Activated CD4-positive, alpha-beta T cell treated with anti-CD3 and anti-CD28 coated beads, Interleukin-2, amount 10 ng/mL, durations not matched to agents 7 days and 5 days (primary cell): ENCODE measurements around the gene GPR135. TPM values are rescaled to one million over a fixed set of nuclear protein-coding genes. Genes with fewer than 3 reads are reported as not detected.

Experiments used
- CTCF ChIA-PET: fragments of 350-600 bp; sonication (Branson Sonifier 250); formaldehyde crosslinking; loops from one replicate; lab custom pipeline; 2021; ENCODE audit warnings: antibody characterized with exemption; lab: Charles Lee
- POLR2A ChIA-PET: fragments of 350-600 bp; sonication (Branson Sonifier 250); formaldehyde crosslinking; loops from one replicate; lab custom pipeline; 2021; ENCODE audit warnings: antibody characterized with exemption; lab: Charles Lee
- DNase-seq: peaks from one replicate; pipeline ENCODE4 v3.0.0-alpha.2; 2020
- H3K27ac Mint-ChIP-seq: one replicate; pipeline ENCODE4 v1.8.0; 2021; ENCODE audit warnings: mild to moderate bottlenecking, moderate library complexity, mixed read lengths
- H3K27me3 Mint-ChIP-seq: one replicate; pipeline ENCODE4 v1.8.0; 2021; ENCODE audit warnings: mixed read lengths
- H3K36me3 Mint-ChIP-seq: one replicate; pipeline ENCODE4 v1.8.0; 2021; ENCODE audit warnings: low read depth, mixed read lengths
- H3K4me1 Mint-ChIP-seq: one replicate; pipeline ENCODE4 v1.8.0; 2021; ENCODE audit warnings: mixed read lengths
- H3K4me3 Mint-ChIP-seq: one replicate; pipeline ENCODE4 v1.8.0; 2021; ENCODE audit warnings: mild to moderate bottlenecking, moderate library complexity, mixed read lengths
- H3K9me3 Mint-ChIP-seq: one replicate; pipeline ENCODE4 v1.8.0; 2021; ENCODE audit warnings: mixed read lengths
- total RNA-seq, 2 experiments: library from RNA; stranded (reverse); gene quantifications; one replicate each; pipeline ENCODE4 v1.2.3, GENCODE V29; 2021

Gene GPR135
- total RNA-seq, 2 experiments from 2014 or later: 1.5 to 1.6 TPM

GRCh38 chr14:59429790-59430189 lies 35.4 kb downstream of the GPR135 start:
- H3K36me3 Mint-ChIP-seq: no peaks in the 10 kb centered on the region
- peaks cover 2% of the 10 kb centered on the region for H3K27me3 Mint-ChIP-seq
- H3K9me3 Mint-ChIP-seq: no peaks in the 10 kb centered on the region
- H3K27ac Mint-ChIP-seq: no peak overlapping the region
- H3K4me1 Mint-ChIP-seq: no peaks in the 10 kb centered on the region
- DNase-seq: no peak
- H3K4me3 Mint-ChIP-seq: no peak overlapping the region
- ChIA-PET CTCF (interaction anchor here (1.2 kb wide), 1 partner anchor 20 kb away, joined by 3 read pairs; no protein-coding TSS in a partner anchor), POLR2A (no interaction called here)

- Mint-ChIP-seq H3K4me3 (no peak overlapping the region), H3K9me3 (no peaks in the 10 kb centered on the region), H3K4me1 (no peaks in the 10 kb centered on the region), H3K36me3 (no peaks in the 10 kb centered on the region), H3K27ac (no peak overlapping the region), H3K27me3 (peaks cover 5% of the 10 kb centered on the region)
- CTCF ChIA-PET: interaction anchor here (1.2 kb wide), 1 partner anchor 21 kb away, joined by 3 read pairs; no protein-coding TSS in a partner anchor
- no peak for DNase-seq
- POLR2A ChIA-PET: no interaction called here
Measured at GRCh38 chr14:59428581-59429012, 36.6 kb downstream of the GPR135 start.

GRCh38 chr14:59427653-59428580 lies 37.3 kb downstream of the GPR135 start:
- Mint-ChIP-seq H3K27ac (no peak overlapping the region), H3K9me3 (no peaks in the 10 kb centered on the region), H3K4me3 (no peak overlapping the region), H3K27me3 (peaks cover 5% of the 10 kb centered on the region), H3K36me3 (no peaks in the 10 kb centered on the region), H3K4me1 (no peaks in the 10 kb centered on the region)
- ChIA-PET CTCF (no interaction called here), POLR2A (no interaction called here)
- DNase-seq: no peak

- CTCF ChIA-PET: interaction anchor here (0.5 to 0.6 kb wide), 2 partner anchors 55 to 632 kb away, joined by 3 to 4 read pairs; no protein-coding TSS in a partner anchor
- POLR2A ChIA-PET: no interaction called here
Measured at GRCh38 chr14:59425322-59425935, 39.8 kb downstream of the GPR135 start.

GRCh38 chr14:59424341-59425071 lies 40.7 kb downstream of the GPR135 start:
- ChIA-PET POLR2A (no interaction called here), CTCF (interaction anchor here (0.5 to 0.6 kb wide), 2 partner anchors 56 to 633 kb away, joined by 3 to 4 read pairs; no protein-coding TSS in a partner anchor)
- H3K4me1 Mint-ChIP-seq: no peaks in the 10 kb centered on the region
- H3K4me3 Mint-ChIP-seq: no peak overlapping the region
- H3K27ac Mint-ChIP-seq: no peak overlapping the region
- H3K9me3 Mint-ChIP-seq: no peaks in the 10 kb centered on the region
- no peak for DNase-seq
- H3K27me3 Mint-ChIP-seq: peaks cover 5% of the 10 kb centered on the region
- no peaks in the 10 kb centered on the region for H3K36me3 Mint-ChIP-seq

More at GRCh38 chr14:59425322-59425935, 39.8 kb downstream of the GPR135 start:
- no peak overlapping the region for H3K27ac Mint-ChIP-seq
- no peaks in the 10 kb centered on the region for H3K36me3 Mint-ChIP-seq
- peaks cover 5% of the 10 kb centered on the region for H3K27me3 Mint-ChIP-seq
- no peaks in the 10 kb centered on the region for H3K9me3 Mint-ChIP-seq
- no peaks in the 10 kb centered on the region for H3K4me1 Mint-ChIP-seq
- DNase-seq: no peak
- H3K4me3 Mint-ChIP-seq: no peak overlapping the region

- DNase-seq: no peak
- Mint-ChIP-seq H3K36me3 (no peaks in the 10 kb centered on the region), H3K4me1 (no peaks in the 10 kb centered on the region), H3K4me3 (no peak overlapping the region), H3K27me3 (peaks cover 5% of the 10 kb centered on the region), H3K27ac (no peak overlapping the region), H3K9me3 (no peaks in the 10 kb centered on the region)
- ChIA-PET CTCF (no interaction called here), POLR2A (no interaction called here)
Measured at GRCh38 chr14:59422069-59422881, 42.9 kb downstream of the GPR135 start.

GRCh38 chr14:59419303-59419702 lies 45.9 kb downstream of the GPR135 start:
- ChIA-PET CTCF (interaction anchor here (0.6 kb wide), 1 partner anchor 182 kb away, joined by 3 read pairs; no protein-coding TSS in a partner anchor), POLR2A (no interaction called here)
- H3K4me1 Mint-ChIP-seq: no peaks in the 10 kb centered on the region
- H3K9me3 Mint-ChIP-seq: no peaks in the 10 kb centered on the region
- H3K27ac Mint-ChIP-seq: no peak overlapping the region
- no peaks in the 10 kb centered on the region for H3K36me3 Mint-ChIP-seq
- no peak overlapping the region for H3K4me3 Mint-ChIP-seq
- no peak for DNase-seq
- H3K27me3 Mint-ChIP-seq: no peaks in the 10 kb centered on the region

GRCh38 chr14:59417311-59417710 lies 47.9 kb downstream of the GPR135 start:
- no peaks in the 10 kb centered on the region for H3K36me3 Mint-ChIP-seq
- CTCF ChIA-PET: no interaction called here

GRCh38 chr14:59415836-59416602 lies 49.2 kb downstream of the GPR135 start:
- ChIA-PET POLR2A (no interaction called here), CTCF (no interaction called here)
- Mint-ChIP-seq H3K9me3 (no peaks in the 10 kb centered on the region), H3K27me3 (peaks cover 9% of the 10 kb centered on the region), H3K36me3 (no peaks in the 10 kb centered on the region), H3K4me3 (no peak overlapping the region), H3K4me1 (no peaks in the 10 kb centered on the region), H3K27ac (no peak overlapping the region)
- DNase-seq: no peak

More at GRCh38 chr14:59417311-59417710, 47.9 kb downstream of the GPR135 start:
- Mint-ChIP-seq H3K4me3 (no peak overlapping the region), H3K4me1 (no peaks in the 10 kb centered on the region), H3K27me3 (peaks cover 5% of the 10 kb centered on the region), H3K9me3 (no peaks in the 10 kb centered on the region), H3K27ac (no peak overlapping the region)
- POLR2A ChIA-PET: no interaction called here
- DNase-seq: no peak
